Effector memory CD8-positive, alpha-beta T cell (primary cell): ENCODE results near the gene CNST.
"Not testable (repeated sequence)": the region's sequence is repeated elsewhere in the genome, so short reads cannot be mapped to it uniquely, and the experiment has no call there.

ENCODE experiments used
- ATAC-seq: fragments of 150-1000 bp; cut with Tn5 transposase; replicated peaks from 2 replicates; pipeline ENCODE4 v1.10.0; 2021; ENCODE audit warnings: mild to moderate bottlenecking, moderate library complexity
- DNase-seq, 3 experiments: peaks; one replicate each; pipeline ENCODE4 v3.0.0; 2021
- H3K27ac Mint-ChIP-seq, 2 donors: one replicate each; pipeline ENCODE4 v1.8.0; 2022; ENCODE audit warnings: mild to moderate bottlenecking in 2 of 2, mixed read lengths in 2 of 2, moderate library complexity in 2 of 2
- H3K27me3 Mint-ChIP-seq, 2 donors: one replicate each; pipeline ENCODE4 v1.8.0; 2022; ENCODE audit warnings: mixed read lengths in 2 of 2
- H3K36me3 Mint-ChIP-seq: one replicate; pipeline ENCODE4 v1.8.0; 2022; ENCODE audit warnings: mild to moderate bottlenecking, moderate library complexity, mixed read lengths; ENCODE audit not compliant: insufficient read depth
- H3K4me1 Mint-ChIP-seq, 2 donors: one replicate each; pipeline ENCODE4 v1.8.0; 2022; ENCODE audit warnings: low read depth in 2 of 2, mixed read lengths in 2 of 2
- H3K4me3 Mint-ChIP-seq, 2 donors: one replicate each; pipeline ENCODE4 v1.8.0; 2022; ENCODE audit warnings: mild to moderate bottlenecking in 2 of 2, mixed read lengths in 2 of 2, moderate library complexity in 2 of 2
- H3K9me3 Mint-ChIP-seq, 2 donors: one replicate each; pipeline ENCODE4 v1.8.0; 2022; ENCODE audit warnings: mixed read lengths in 2 of 2

The CNST gene

DNA sequence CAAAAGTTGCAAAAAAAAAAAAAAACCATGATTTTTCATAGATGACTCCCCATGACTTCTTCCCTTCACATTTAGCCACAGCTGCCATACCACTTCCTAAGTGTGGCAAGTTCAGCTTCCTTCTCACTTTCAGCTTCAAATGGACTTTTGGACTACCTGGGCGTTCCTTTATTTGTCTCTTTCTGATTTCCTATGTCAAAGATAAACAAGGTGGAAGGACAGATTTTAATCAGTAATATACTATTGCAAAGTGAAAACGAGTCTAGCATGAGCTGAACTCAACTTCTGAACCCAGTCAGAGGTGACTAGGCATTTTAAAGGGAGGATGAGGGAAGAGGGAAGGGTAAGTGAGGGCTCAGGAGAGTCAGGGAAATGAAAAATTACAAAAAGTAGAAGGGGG, 143.6 kb downstream of the CNST start:
- Mint-ChIP-seq H3K4me1 (no peaks in the 10 kb centered on the region), H3K4me3 (no peak overlapping the region), H3K27me3 (peaks cover 16 to 23% of the 10 kb centered on the region in 2 donors), H3K27ac (no peak overlapping the region), H3K9me3 (peaks cover 0 to 2% of the 10 kb centered on the region in 2 donors), H3K36me3 (no peaks in the 10 kb centered on the region)
- no peak for ATAC-seq
- no peak for DNase-seq

DNA sequence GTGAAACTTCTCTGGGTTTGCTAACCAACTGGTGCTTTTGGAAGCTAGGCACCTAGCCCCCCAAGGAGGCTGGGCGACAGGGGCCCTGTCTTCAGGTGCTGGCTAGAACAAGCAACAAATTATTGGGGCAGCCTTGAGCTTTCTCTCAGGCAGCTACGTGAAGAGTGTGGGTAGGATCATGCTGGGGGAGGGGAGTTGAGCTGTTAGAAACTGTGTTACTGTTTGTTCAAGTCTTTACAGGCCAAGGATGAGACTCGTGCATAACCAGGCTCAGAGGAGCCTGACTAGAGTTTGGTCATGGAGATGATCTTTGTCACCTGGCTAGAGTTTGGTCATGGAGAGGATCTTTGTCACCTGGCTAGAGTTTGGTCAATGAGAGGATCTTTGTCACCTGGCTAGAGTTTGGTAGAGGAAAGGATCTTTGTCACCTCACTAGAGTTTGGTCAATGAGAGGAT, 145.3 kb downstream of the CNST start:
- Mint-ChIP-seq H3K4me3 (no peak overlapping the region), H3K27me3 (peaks cover 31 to 40% of the 10 kb centered on the region in 2 donors), H3K27ac (no peak overlapping the region)

DNA sequence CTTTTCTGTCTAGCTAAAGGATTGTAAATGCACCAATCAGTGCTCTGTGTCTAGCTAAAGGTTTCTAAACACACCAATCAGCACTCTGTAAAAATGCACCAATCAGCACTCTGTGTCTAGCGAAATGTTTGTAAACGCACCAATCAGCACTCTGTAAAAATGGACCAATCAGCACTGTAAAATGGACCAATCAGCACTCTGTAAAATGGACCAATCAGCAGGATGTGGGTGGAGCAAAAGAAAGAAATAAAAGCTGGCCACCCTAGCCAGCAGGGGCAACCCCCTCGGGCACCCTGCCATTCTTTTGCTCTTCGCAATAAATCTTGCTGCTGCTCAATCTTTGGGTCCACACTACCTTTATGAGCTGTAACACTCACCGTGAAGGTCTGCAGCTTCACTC, 146.2 kb downstream of the CNST start:
- H3K27me3 Mint-ChIP-seq, result peaks cover 37 to 47% of the 10 kb centered on the region in 2 donors
- not testable (repeated sequence) for H3K4me3 Mint-ChIP-seq, ATAC-seq, H3K9me3 Mint-ChIP-seq, DNase-seq, H3K4me1 Mint-ChIP-seq, H3K36me3 Mint-ChIP-seq, H3K27ac Mint-ChIP-seq

More for the DNA sequence above, 145.3 kb downstream of the CNST start:
- DNase-seq (no peak), ATAC-seq (no peak)
- Mint-ChIP-seq H3K4me1 (no peaks in the 10 kb centered on the region), H3K9me3 (peaks cover 0 to 2% of the 10 kb centered on the region in 2 donors), H3K36me3 (no peaks in the 10 kb centered on the region)
